Activated naive CD8-positive, alpha-beta T cell (primary cell): ENCODE data around the gene ATP6V0A1.
A peak's percentile ranks its signal among the peaks of the same experiment; 100 is the strongest.
"Not testable (repeated sequence)": the region's sequence is repeated elsewhere in the genome, so short reads cannot be mapped to it uniquely, and the experiment has no call there.

Experiments
- H3K27ac Mint-ChIP-seq: one replicate; pipeline ENCODE4 v1.8.0; 2021; ENCODE audit warnings: mixed read lengths
- H3K27me3 Mint-ChIP-seq: one replicate; pipeline ENCODE4 v1.8.0; 2021; ENCODE audit warnings: mixed read lengths
- H3K36me3 Mint-ChIP-seq: one replicate; pipeline ENCODE4 v1.8.0; 2021; ENCODE audit warnings: mixed read lengths
- H3K4me1 Mint-ChIP-seq: one replicate; pipeline ENCODE4 v1.8.0; 2021; ENCODE audit warnings: low read depth, mixed read lengths
- H3K4me3 Mint-ChIP-seq: one replicate; pipeline ENCODE4 v1.8.0; 2021; ENCODE audit warnings: mild to moderate bottlenecking, mixed read lengths
- H3K9me3 Mint-ChIP-seq: one replicate; pipeline ENCODE4 v1.8.0; 2021; ENCODE audit warnings: low read depth, mixed read lengths

The ATP6V0A1 gene

GRCh38 chr17:42545755-42546505 lies 87.3 kb downstream of the ATP6V0A1 start:
- not testable (repeated sequence) for H3K36me3 Mint-ChIP-seq, H3K4me3 Mint-ChIP-seq, H3K27ac Mint-ChIP-seq, H3K9me3 Mint-ChIP-seq, H3K27me3 Mint-ChIP-seq
- peaks cover 23% of the 10 kb centered on the region for H3K4me1 Mint-ChIP-seq

DNA sequence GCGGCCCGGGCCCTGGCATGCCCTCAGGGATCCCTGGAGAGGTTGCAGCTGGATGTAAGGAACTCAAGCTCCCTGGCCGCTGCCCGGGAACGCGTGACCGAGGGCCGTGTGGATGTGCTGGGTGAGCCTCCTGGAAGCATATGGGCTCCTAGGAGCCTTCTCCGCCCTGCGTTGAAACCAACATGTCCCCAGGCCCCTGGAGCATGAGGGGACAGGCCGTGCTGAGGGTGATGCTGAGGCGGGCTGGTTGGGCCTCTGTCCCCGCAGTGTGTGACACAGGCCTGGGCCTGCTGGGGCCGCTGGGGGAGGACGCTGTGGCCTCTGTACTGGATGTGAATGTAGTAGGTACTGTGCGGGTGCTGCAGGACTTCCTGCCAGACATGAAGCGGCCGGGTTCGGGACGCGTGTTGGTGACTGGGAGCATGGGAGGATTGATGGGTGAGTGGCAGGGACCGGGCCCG lies 88.4 kb downstream of the ATP6V0A1 start:
- no peaks in the 10 kb centered on the region for H3K27me3 Mint-ChIP-seq
- no peaks in the 10 kb centered on the region for H3K36me3 Mint-ChIP-seq
- H3K4me1 Mint-ChIP-seq: peaks cover 15% of the 10 kb centered on the region
- no peak overlapping the region for H3K27ac Mint-ChIP-seq
- no peaks in the 10 kb centered on the region for H3K9me3 Mint-ChIP-seq
- H3K4me3 Mint-ChIP-seq: no peak overlapping the region

DNA sequence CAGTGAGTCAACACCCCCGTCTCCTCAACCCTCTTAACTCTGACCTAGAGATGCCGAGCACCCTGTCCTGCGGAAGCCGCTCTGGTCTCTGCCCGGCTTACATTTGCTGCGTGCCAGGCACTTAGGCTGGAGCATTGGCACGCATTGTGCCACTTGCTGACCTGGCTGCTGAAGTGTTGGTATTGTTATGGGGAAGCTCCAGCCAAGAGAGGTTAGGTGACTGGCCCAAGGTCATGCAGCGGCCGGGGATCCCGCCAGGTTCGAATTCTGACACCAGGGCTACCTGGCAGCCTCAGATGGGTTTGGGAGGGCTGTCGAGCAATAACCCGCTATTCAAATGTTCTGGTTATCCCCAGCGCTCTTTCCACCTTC lies 89.0 kb downstream of the ATP6V0A1 start:
- Mint-ChIP-seq H3K27ac (no peak overlapping the region), H3K4me3 (no peak overlapping the region), H3K36me3 (no peaks in the 10 kb centered on the region), H3K9me3 (no peaks in the 10 kb centered on the region), H3K4me1 (peaks cover 17% of the 10 kb centered on the region), H3K27me3 (no peaks in the 10 kb centered on the region)

DNA sequence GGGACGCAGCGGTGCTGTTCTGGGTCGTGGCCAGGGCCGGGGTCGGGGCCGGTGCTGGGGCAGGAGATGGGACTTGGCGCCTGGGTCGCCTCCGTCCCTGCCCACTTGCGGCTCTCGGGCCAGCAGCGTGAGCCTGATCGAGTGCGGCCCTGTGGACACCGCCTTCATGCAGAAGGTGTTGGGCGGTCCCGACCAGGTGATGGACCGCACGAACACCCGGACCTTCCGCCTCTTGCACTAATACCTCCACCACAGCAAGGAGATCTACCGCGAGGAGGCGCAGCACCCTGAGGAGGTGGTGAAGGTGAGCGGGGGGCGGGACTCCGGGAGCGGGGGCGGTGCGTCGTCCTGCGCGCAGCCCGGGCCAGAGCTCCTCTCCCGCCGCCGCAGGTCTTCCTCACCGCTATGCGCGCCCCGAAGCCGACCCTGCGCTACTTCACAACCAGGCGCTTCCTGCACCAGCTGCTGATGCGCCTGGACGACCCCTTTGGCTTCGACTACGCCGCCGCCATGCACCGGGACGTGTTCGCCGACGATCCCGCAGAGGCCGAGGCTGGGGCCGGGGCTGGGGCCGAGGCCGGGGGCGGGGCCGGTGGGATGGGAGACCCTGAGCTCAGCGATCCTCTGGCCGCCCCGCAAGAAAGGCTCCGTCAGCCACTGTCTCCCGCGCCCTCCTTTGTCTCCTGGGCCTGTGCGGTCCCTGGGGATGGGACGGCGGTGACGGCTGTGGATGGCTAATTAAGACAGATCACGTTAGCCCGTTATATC lies 89.6 kb downstream of the ATP6V0A1 start:
- H3K27ac Mint-ChIP-seq: no peak overlapping the region
- no peaks in the 10 kb centered on the region for H3K9me3 Mint-ChIP-seq
- H3K4me3 Mint-ChIP-seq: peak overlapping the region; percentile 30
- no peaks in the 10 kb centered on the region for H3K27me3 Mint-ChIP-seq
- peaks cover 18% of the 10 kb centered on the region for H3K4me1 Mint-ChIP-seq
- H3K36me3 Mint-ChIP-seq: no peaks in the 10 kb centered on the region

- H3K4me1 Mint-ChIP-seq: peaks cover 20% of the 10 kb centered on the region
- peak overlapping the region; percentile 30 for H3K4me3 Mint-ChIP-seq
- no peak overlapping the region for H3K27ac Mint-ChIP-seq
- no peaks in the 10 kb centered on the region for H3K9me3 Mint-ChIP-seq
- H3K36me3 Mint-ChIP-seq: no peaks in the 10 kb centered on the region
- H3K27me3 Mint-ChIP-seq: no peaks in the 10 kb centered on the region
Observed at GRCh38 chr17:42548993-42549755, 90.5 kb downstream of the ATP6V0A1 start.

DNA sequence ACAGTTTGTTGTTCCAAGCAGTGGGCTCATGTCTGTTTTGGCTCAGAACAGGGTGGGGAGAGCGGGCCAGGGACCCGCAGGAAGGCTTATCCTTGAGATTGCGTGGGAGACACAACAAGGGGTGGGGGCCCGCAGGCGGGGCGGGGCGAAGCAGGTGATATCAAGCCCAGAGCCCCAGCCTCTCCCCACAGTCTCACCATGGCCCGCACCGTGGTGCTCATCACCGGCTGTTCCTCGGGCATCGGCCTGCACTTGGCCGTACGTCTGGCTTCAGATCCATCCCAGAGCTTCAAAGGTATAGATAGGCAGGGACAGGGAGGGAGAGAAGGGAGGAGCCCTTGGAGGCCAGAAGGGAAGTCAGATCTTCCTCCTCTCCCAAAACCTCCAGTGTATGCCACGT lies 94.1 kb downstream of the ATP6V0A1 start, which contains the start of gene HSD17B1:
HSD17B1 (plus strand) TSS at position 188 of the 400 bp plus-strand sequence; CDS start at position 199, 11 bp downstream.
- peaks cover 27% of the 10 kb centered on the region for H3K4me1 Mint-ChIP-seq
- not testable (repeated sequence) for H3K9me3 Mint-ChIP-seq, H3K27me3 Mint-ChIP-seq, H3K36me3 Mint-ChIP-seq
- H3K4me3 Mint-ChIP-seq: peak within 1 kb of the TSS; percentile 89
- H3K27ac Mint-ChIP-seq: peak within 1 kb of the TSS; percentile 88

DNA sequence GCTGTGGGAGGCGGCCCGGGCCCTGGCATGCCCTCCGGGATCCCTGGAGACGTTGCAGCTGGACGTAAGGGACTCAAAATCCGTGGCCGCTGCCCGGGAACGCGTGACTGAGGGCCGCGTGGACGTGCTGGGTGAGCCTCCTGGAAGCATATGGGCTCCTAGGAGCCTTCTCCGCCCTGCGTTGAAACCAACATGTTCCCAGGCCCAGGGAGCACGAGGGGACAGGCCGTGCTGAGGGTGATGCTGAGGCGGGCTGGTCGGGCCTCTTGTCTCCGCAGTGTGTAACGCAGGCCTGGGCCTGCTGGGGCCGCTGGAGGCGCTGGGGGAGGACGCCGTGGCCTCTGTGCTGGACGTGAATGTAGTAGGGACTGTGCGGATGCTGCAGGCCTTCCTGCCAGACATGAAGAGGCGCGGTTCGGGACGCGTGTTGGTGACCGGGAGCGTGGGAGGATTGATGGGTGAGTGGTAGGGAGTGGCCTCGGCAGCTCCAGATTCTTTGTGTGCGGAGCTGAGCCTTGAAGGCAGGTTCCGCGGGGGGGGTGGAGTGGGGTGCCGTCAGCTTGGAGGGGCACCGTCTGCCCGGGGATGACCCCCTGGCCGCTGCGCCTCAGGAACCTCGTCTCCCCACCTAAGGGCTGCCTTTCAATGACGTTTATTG lies 94.6 kb downstream of the ATP6V0A1 start:
- Mint-ChIP-seq H3K4me3 (peak overlapping the region; percentile 89), H3K27me3 (no peaks in the 10 kb centered on the region), H3K36me3 (no peaks in the 10 kb centered on the region), H3K4me1 (peaks cover 27% of the 10 kb centered on the region), H3K9me3 (no peaks in the 10 kb centered on the region), H3K27ac (no peak overlapping the region)

DNA sequence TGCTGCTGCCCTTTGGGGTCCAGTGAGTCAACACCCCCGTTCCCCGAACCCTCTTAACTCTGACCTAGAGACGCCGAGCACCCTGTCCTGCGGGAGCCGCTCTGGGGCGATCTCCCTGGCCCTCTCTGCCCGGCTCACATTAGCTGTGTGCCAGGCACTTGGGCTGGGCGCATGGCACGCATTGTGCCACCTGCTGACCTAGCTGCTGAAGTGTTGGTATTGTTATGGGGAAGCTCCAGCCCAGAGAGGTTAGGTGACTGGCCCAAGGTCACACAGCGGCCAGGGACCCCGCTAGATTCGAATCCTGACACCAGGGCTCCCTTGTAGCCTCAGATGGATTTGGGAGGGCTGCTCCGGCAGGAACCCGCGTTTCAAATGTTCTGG lies 95.2 kb downstream of the ATP6V0A1 start:
- peaks cover 24% of the 10 kb centered on the region for H3K4me1 Mint-ChIP-seq
- H3K27ac Mint-ChIP-seq: peak overlapping the region; percentile 88
- H3K27me3 Mint-ChIP-seq: no peaks in the 10 kb centered on the region
- H3K9me3 Mint-ChIP-seq: no peaks in the 10 kb centered on the region
- H3K36me3 Mint-ChIP-seq: no peaks in the 10 kb centered on the region
- H3K4me3 Mint-ChIP-seq: peak overlapping the region; percentile 89

GRCh38 chr17:42554250-42555121 lies 95.8 kb downstream of the ATP6V0A1 start:
- H3K4me1 Mint-ChIP-seq: peaks cover 19% of the 10 kb centered on the region

GRCh38 chr17:42555122-42555622 lies 96.5 kb downstream of the ATP6V0A1 start:
- peaks cover 19% of the 10 kb centered on the region for H3K4me1 Mint-ChIP-seq
- H3K36me3 Mint-ChIP-seq: no peaks in the 10 kb centered on the region
- H3K27ac Mint-ChIP-seq: peak overlapping the region; percentile 88
- H3K4me3 Mint-ChIP-seq: peak overlapping the region; percentile 89
- H3K9me3 Mint-ChIP-seq: no peaks in the 10 kb centered on the region
- H3K27me3 Mint-ChIP-seq: no peaks in the 10 kb centered on the region

More at GRCh38 chr17:42554250-42555121, 95.8 kb downstream of the ATP6V0A1 start:
- H3K27ac Mint-ChIP-seq: peak overlapping the region; percentile 88
- no peaks in the 10 kb centered on the region for H3K36me3 Mint-ChIP-seq
- peak overlapping the region; percentile 89 for H3K4me3 Mint-ChIP-seq
- H3K27me3 Mint-ChIP-seq: no peaks in the 10 kb centered on the region
- H3K9me3 Mint-ChIP-seq: no peaks in the 10 kb centered on the region

- not testable (repeated sequence) for H3K27me3 Mint-ChIP-seq, H3K9me3 Mint-ChIP-seq, H3K36me3 Mint-ChIP-seq, H3K27ac Mint-ChIP-seq
- Mint-ChIP-seq H3K4me3 (peak overlapping the region; percentile 89), H3K4me1 (peaks cover 16% of the 10 kb centered on the region)
Observed at GRCh38 chr17:42555961-42556617, 97.4 kb downstream of the ATP6V0A1 start.

GRCh38 chr17:42559075-42559474 lies 100.4 kb downstream of the ATP6V0A1 start:
- no peaks in the 10 kb centered on the region for H3K9me3 Mint-ChIP-seq
- H3K27me3 Mint-ChIP-seq: no peaks in the 10 kb centered on the region
- H3K4me3 Mint-ChIP-seq: no peak overlapping the region
- H3K4me1 Mint-ChIP-seq: peaks cover 30% of the 10 kb centered on the region
- H3K36me3 Mint-ChIP-seq: peaks cover 2% of the 10 kb centered on the region
- no peak overlapping the region for H3K27ac Mint-ChIP-seq

DNA sequence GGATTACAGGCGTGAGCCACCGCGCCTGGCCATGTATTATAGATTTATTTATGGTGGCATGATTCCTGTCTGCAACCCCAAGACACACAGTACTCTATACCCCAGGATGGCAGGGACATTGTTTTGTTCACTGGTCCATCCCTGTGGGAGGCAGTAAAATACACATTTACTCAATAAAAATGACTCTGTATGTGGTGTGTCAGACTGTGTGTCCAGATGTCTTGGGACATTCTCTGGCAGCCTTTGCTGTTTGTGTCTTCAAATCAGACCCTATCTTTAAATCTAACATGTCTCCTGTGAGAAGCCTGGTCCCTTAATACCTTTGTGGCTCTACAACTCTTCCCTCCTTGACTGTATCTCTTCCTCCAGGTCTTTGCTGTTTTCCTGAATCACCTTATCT lies 101.6 kb downstream of the ATP6V0A1 start:
- no peaks in the 10 kb centered on the region for H3K9me3 Mint-ChIP-seq
- H3K4me1 Mint-ChIP-seq: peaks cover 28% of the 10 kb centered on the region
- peak overlapping the region; percentile 2 for H3K4me3 Mint-ChIP-seq
- H3K36me3 Mint-ChIP-seq: peaks cover 2% of the 10 kb centered on the region
- no peak overlapping the region for H3K27ac Mint-ChIP-seq
- H3K27me3 Mint-ChIP-seq: no peaks in the 10 kb centered on the region
